GM21360 (cell line): ENCODE results near the gene PAX6.

ENCODE experiments used
- ATAC-seq: cut with Tn5 transposase; IDR thresholded peaks from one replicate; pipeline ENCODE4 v1.9.1; 2021; ENCODE audit warnings: mild to moderate bottlenecking, moderate library complexity; ENCODE audit not compliant: unreplicated experiment

PAX6 gene

GRCh38 chr11:31809857-31810778, 1.0 kb downstream of the PAX6 start:
- no peak for ATAC-seq

GRCh38 chr11:31809541-31809856, 1.6 kb downstream of the PAX6 start:
- ATAC-seq: no peak

GRCh38 chr11:31808721-31809540, 2.2 kb downstream of the PAX6 start:
- no peak for ATAC-seq

GRCh38 chr11:31807799-31808667, 3.1 kb downstream of the PAX6 start:
- ATAC-seq: no peak

- no peak for ATAC-seq
Measured at GRCh38 chr11:31806928-31807798, 4.0 kb downstream of the PAX6 start.

- no peak for ATAC-seq
Measured at GRCh38 chr11:31806186-31806927, 4.8 kb downstream of the PAX6 start.

- ATAC-seq: no peak
Measured at GRCh38 chr11:31805629-31806185, 5.4 kb downstream of the PAX6 start.

GRCh38 chr11:31805037-31805628, 6.0 kb downstream of the PAX6 start:
- no peak for ATAC-seq

GRCh38 chr11:31804312-31805036, 6.6 kb downstream of the PAX6 start:
- no peak for ATAC-seq

- ATAC-seq: no peak
Measured at GRCh38 chr11:31803813-31804311, 7.3 kb downstream of the PAX6 start.

GRCh38 chr11:31802990-31803812, 7.9 kb downstream of the PAX6 start:
- ATAC-seq: no peak

- ATAC-seq: no peak
Measured at GRCh38 chr11:31802609-31802989, 8.5 kb downstream of the PAX6 start.

- ATAC-seq: no peak
Measured at GRCh38 chr11:31802000-31802551, 9.0 kb downstream of the PAX6 start.

GRCh38 chr11:31801298-31801702, 9.8 kb downstream of the PAX6 start:
- ATAC-seq: no peak

- ATAC-seq: no peak
Measured at GRCh38 chr11:31800398-31801265, 10.5 kb downstream of the PAX6 start.
